Peyer's patch (tissue), 4 donors: ENCODE results near the gene COLEC12.

Source experiments
- POLR2A ChIP-seq, 2 donors: fragments of 450-650 bp; IDR thresholded peaks; one replicate each; pipeline ENCODE4 v1.5.1; 2017; ENCODE audit warnings: antibody characterized with exemption in 2 of 2, mild to moderate bottlenecking in 2 of 2, moderate library complexity in 2 of 2
- TF ChIP-seq, protein P1 (sequence below), 6 experiments: fragments of 450-650 bp in 4 of 6; fragments of 200-600 bp in 2 of 6; sonication (generic) in 1 of 6; IDR thresholded peaks; one replicate each; pipeline ENCODE4 v1.5.1; 2017 to 2019; ENCODE audit warnings: antibody characterized with exemption in 6 of 6, mild to moderate bottlenecking in 3 of 6, moderate library complexity in 1 of 6

- TF ChIP-seq, protein P1, sequence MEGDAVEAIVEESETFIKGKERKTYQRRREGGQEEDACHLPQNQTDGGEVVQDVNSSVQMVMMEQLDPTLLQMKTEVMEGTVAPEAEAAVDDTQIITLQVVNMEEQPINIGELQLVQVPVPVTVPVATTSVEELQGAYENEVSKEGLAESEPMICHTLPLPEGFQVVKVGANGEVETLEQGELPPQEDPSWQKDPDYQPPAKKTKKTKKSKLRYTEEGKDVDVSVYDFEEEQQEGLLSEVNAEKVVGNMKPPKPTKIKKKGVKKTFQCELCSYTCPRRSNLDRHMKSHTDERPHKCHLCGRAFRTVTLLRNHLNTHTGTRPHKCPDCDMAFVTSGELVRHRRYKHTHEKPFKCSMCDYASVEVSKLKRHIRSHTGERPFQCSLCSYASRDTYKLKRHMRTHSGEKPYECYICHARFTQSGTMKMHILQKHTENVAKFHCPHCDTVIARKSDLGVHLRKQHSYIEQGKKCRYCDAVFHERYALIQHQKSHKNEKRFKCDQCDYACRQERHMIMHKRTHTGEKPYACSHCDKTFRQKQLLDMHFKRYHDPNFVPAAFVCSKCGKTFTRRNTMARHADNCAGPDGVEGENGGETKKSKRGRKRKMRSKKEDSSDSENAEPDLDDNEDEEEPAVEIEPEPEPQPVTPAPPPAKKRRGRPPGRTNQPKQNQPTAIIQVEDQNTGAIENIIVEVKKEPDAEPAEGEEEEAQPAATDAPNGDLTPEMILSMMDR (IDR thresholded peaks at IDR 0.05), result no peak
- TF ChIP-seq POLR2A (IDR thresholded peaks at IDR 0.05), result no peak
Observed at GRCh38 chr18:518081-518480, 17.6 kb upstream of the COLEC12 start.
